GM12878 (cell line): ENCODE data around the gene MBTPS2.

Source experiments
- ATF3 ChIP-seq: IDR thresholded peaks from 2 replicates; pipeline ENCODE4 v1.6.1; 2011; ENCODE audit warnings: low read depth, mild to moderate bottlenecking, low read length, moderate library complexity, borderline replicate concordance; ENCODE audit errors: extremely low read depth
- CEBPZ ChIP-seq: fragments of 150-350 bp; IDR thresholded peaks from 2 replicates; pipeline ENCODE4 v1.6.1; 2016; ENCODE audit warnings: low read depth, low read length
- CTCF ChIP-seq, 3 experiments: IDR thresholded peaks in 2 of 3; conservative IDR thresholded peaks in 1 of 3; 2 replicates each; pipeline ENCODE4 v1.5.1; 2011; ENCODE audit warnings: low read depth in 3 of 3, low read length in 3 of 3, mild to moderate bottlenecking in 3 of 3, control low read depth in 2 of 3, moderate library complexity in 2 of 3, inconsistent platforms in 1 of 3, mixed read lengths in 1 of 3; ENCODE audit not compliant: control insufficient read depth in 2 of 3, insufficient read depth in 1 of 3; ENCODE audit errors: extremely low read depth in 1 of 3
- JUNB ChIP-seq: IDR thresholded peaks from 2 replicates; pipeline ENCODE4 v1.6.1; 2016; ENCODE audit warnings: antibody characterized with exemption, mild to moderate bottlenecking

- TF ChIP-seq CTCF (IDR thresholded peaks at IDR 0.05 in 2 of 3, conservative IDR thresholded peaks at IDR 0.05 in 1 of 3; ENCODE audit: control insufficient read depth in 2 of 3, extremely low read depth in 1 of 3, insufficient read depth in 1 of 3, low read depth in 3 of 3, low read length in 3 of 3) (no peak), ATF3 (no peak), JUNB (no peak), CEBPZ (no peak)
These were observed 32.7 kb upstream of the MBTPS2 start for GRCh38 chrX:21806691-21807090.
